SU-DHL-6 (cell line): ENCODE measurements around the gene DCC.

ENCODE experiments used
- EZH2phosphoT487 ChIP-seq: fragments of 200-600 bp; sonication (generic), shearing (Covaris generic); conservative IDR thresholded peaks from 2 replicates; pipeline ENCODE4 v1.6.1; 2018; ENCODE audit warnings: mild to moderate bottlenecking, antibody characterized with exemption, low read length, moderate library complexity, mixed read lengths
- TF ChIP-seq, protein P1 (sequence below): fragments of 200-600 bp; sonication (generic); IDR thresholded peaks from one replicate; pipeline ENCODE4 v1.5.1; 2017; ENCODE audit warnings: antibody characterized with exemption, mild to moderate bottlenecking, low read length, moderate library complexity; ENCODE audit not compliant: insufficient read depth, poor library complexity, severe bottlenecking

DNA sequence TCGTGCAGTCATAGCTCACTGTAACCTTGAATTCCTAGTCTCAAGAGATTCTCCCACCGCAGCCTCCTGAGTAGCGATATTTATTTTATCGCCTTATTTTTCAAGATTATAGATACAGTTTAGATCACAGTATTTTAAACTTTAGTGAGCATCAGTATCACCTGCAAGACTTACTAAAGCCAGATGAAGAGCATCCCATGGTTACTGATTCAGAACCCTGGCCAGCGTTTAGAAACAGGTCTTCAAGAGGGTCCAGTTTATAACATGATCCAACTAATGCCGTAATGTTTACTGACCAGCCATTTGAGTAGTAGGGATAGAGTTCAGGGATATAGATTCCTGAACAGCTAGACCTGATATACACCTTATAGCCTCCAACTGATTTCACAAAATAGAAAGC is 146.1 kb downstream of the DCC start:
- TF ChIP-seq, protein P1, sequence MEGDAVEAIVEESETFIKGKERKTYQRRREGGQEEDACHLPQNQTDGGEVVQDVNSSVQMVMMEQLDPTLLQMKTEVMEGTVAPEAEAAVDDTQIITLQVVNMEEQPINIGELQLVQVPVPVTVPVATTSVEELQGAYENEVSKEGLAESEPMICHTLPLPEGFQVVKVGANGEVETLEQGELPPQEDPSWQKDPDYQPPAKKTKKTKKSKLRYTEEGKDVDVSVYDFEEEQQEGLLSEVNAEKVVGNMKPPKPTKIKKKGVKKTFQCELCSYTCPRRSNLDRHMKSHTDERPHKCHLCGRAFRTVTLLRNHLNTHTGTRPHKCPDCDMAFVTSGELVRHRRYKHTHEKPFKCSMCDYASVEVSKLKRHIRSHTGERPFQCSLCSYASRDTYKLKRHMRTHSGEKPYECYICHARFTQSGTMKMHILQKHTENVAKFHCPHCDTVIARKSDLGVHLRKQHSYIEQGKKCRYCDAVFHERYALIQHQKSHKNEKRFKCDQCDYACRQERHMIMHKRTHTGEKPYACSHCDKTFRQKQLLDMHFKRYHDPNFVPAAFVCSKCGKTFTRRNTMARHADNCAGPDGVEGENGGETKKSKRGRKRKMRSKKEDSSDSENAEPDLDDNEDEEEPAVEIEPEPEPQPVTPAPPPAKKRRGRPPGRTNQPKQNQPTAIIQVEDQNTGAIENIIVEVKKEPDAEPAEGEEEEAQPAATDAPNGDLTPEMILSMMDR, result no peak
- no peak for TF ChIP-seq EZH2phosphoT487
